HL-60/S4 (cell line): ENCODE results near the gene CDH4.

ENCODE experiments used
- in situ Hi-C: fragments of 300-500 bp; cut with MboI; formaldehyde crosslinking; loops from 2 replicates; pipeline ENCODE4 v1.14.3; 2022; ENCODE audit warnings: low sequenced_read_pairs

The CDH4 gene

GRCh38 chr20:61281286-61281795, 29.3 kb downstream of the CDH4 start:
- in situ Hi-C loops = no loop called here

GRCh38 chr20:61284752-61285151, 32.7 kb downstream of the CDH4 start:
- in situ Hi-C loops = no loop called here

- in situ Hi-C loops = no loop called here
These were observed 33.1 kb downstream of the CDH4 start for GRCh38 chr20:61285152-61285645.

- in situ Hi-C loops = no loop called here
These were observed 33.6 kb downstream of the CDH4 start for GRCh38 chr20:61285691-61286090.

- in situ Hi-C loops = no loop called here
These were observed 35.7 kb downstream of the CDH4 start for GRCh38 chr20:61287583-61288275.

GRCh38 chr20:61288331-61288784, 36.3 kb downstream of the CDH4 start:
- in situ Hi-C loops = no loop called here

GRCh38 chr20:61289166-61289565, 37.1 kb downstream of the CDH4 start:
- in situ Hi-C loops = no loop called here

GRCh38 chr20:61290721-61291120, 38.7 kb downstream of the CDH4 start:
- in situ Hi-C loops = no loop called here

GRCh38 chr20:61291166-61291829, 39.2 kb downstream of the CDH4 start:
- in situ Hi-C loops = no loop called here

- in situ Hi-C loops = no loop called here
These were observed 40.3 kb downstream of the CDH4 start for GRCh38 chr20:61292391-61292790.

- in situ Hi-C loops = no loop called here
These were observed 41.0 kb downstream of the CDH4 start for GRCh38 chr20:61292821-61293612.

- in situ Hi-C loops = no loop called here
These were observed 41.9 kb downstream of the CDH4 start for GRCh38 chr20:61293951-61294350.

GRCh38 chr20:61295249-61295648, 43.2 kb downstream of the CDH4 start:
- in situ Hi-C loops = no loop called here

GRCh38 chr20:61295682-61296628, 43.9 kb downstream of the CDH4 start:
- in situ Hi-C loops = no loop called here

- in situ Hi-C loops = no loop called here
These were observed 44.6 kb downstream of the CDH4 start for GRCh38 chr20:61296629-61297019.

- in situ Hi-C loops = no loop called here
These were observed 45.4 kb downstream of the CDH4 start for GRCh38 chr20:61297491-61297890.

GRCh38 chr20:61297986-61298385, 45.9 kb downstream of the CDH4 start:
- in situ Hi-C loops = no loop called here

GRCh38 chr20:61298661-61299060, 46.6 kb downstream of the CDH4 start:
- in situ Hi-C loops = no loop called here

- in situ Hi-C loops = no loop called here
These were observed 47.0 kb downstream of the CDH4 start for GRCh38 chr20:61299104-61299503.

- in situ Hi-C loops = no loop called here
These were observed 47.6 kb downstream of the CDH4 start for GRCh38 chr20:61299618-61300017.
